ENCODE results near the gene PTPRN2.

DNA sequence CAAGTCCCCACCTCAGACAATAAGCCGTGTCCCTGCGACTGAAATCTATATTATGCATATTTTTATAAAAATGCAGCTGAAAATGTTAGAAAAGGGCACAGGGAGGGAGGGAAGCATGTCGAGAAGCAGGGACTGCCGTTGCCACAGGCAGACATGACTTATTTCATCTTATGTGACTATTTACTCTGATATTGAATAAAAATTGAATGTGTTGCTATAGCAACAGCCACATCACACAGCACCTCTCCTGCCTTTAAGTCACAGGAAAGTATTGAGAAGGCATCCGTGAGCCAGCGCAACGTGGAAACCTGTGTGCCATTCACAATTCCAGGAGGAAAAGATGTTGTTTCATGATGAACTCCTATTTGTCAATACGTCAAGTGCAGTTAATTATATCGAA, 701.4 kb downstream of the PTPRN2 start:
- TF ChIP-seq, protein P1, sequence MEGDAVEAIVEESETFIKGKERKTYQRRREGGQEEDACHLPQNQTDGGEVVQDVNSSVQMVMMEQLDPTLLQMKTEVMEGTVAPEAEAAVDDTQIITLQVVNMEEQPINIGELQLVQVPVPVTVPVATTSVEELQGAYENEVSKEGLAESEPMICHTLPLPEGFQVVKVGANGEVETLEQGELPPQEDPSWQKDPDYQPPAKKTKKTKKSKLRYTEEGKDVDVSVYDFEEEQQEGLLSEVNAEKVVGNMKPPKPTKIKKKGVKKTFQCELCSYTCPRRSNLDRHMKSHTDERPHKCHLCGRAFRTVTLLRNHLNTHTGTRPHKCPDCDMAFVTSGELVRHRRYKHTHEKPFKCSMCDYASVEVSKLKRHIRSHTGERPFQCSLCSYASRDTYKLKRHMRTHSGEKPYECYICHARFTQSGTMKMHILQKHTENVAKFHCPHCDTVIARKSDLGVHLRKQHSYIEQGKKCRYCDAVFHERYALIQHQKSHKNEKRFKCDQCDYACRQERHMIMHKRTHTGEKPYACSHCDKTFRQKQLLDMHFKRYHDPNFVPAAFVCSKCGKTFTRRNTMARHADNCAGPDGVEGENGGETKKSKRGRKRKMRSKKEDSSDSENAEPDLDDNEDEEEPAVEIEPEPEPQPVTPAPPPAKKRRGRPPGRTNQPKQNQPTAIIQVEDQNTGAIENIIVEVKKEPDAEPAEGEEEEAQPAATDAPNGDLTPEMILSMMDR (IDR thresholded peaks at IDR 0.05) = no peak
- TF ChIP-seq, protein P2, sequence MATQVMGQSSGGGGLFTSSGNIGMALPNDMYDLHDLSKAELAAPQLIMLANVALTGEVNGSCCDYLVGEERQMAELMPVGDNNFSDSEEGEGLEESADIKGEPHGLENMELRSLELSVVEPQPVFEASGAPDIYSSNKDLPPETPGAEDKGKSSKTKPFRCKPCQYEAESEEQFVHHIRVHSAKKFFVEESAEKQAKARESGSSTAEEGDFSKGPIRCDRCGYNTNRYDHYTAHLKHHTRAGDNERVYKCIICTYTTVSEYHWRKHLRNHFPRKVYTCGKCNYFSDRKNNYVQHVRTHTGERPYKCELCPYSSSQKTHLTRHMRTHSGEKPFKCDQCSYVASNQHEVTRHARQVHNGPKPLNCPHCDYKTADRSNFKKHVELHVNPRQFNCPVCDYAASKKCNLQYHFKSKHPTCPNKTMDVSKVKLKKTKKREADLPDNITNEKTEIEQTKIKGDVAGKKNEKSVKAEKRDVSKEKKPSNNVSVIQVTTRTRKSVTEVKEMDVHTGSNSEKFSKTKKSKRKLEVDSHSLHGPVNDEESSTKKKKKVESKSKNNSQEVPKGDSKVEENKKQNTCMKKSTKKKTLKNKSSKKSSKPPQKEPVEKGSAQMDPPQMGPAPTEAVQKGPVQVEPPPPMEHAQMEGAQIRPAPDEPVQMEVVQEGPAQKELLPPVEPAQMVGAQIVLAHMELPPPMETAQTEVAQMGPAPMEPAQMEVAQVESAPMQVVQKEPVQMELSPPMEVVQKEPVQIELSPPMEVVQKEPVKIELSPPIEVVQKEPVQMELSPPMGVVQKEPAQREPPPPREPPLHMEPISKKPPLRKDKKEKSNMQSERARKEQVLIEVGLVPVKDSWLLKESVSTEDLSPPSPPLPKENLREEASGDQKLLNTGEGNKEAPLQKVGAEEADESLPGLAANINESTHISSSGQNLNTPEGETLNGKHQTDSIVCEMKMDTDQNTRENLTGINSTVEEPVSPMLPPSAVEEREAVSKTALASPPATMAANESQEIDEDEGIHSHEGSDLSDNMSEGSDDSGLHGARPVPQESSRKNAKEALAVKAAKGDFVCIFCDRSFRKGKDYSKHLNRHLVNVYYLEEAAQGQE (IDR thresholded peaks at IDR 0.05; ENCODE audit: insufficient read depth in 1 of 2, low read depth in 2 of 2, low read length in 1 of 2) = no peak
